Stimulated activated CD4-positive, alpha-beta T cell treated with anti-CD3 and anti-CD28 coated beads, Interleukin-1b, Interleukin-23, amount 100 ng/mL, for 48 hours (primary cell): ENCODE data around the gene RBPJ.
"Not testable (repeated sequence)": the region's sequence is repeated elsewhere in the genome, so short reads cannot be mapped to it uniquely, and the experiment has no call there.

ENCODE experiments used
- DNase-seq: peaks from one replicate; pipeline ENCODE4 v3.0.0-alpha.2; 2020

RBPJ gene

GRCh38 chr4:26377328-26378311, 56.8 kb downstream of the RBPJ start:
- no peak for DNase-seq

- DNase-seq = no peak
Observed at GRCh38 chr4:26379837-26380236, 59.0 kb downstream of the RBPJ start.

DNA sequence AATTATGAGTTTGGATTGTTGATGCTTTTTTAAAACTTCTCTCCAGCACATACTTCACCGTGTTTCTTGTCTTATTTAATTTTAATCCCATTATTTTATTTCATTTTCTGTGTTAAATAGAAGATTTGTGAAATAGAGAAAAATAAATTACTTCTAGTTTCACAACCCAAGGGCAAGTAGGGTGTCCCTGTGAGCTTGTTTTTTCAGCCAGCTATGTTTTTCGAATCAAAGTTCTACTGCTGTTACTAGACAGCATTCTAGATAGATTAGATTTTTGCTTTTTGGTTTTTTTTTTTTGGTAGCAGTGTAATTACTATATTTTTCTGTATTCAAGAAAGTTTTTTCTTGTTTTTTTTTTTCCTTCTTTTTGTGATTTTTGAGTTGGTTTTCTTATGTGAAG, 59.9 kb downstream of the RBPJ start:
- no peak for DNase-seq

GRCh38 chr4:26384380-26385057, 63.7 kb downstream of the RBPJ start:
- DNase-seq = no peak

DNA sequence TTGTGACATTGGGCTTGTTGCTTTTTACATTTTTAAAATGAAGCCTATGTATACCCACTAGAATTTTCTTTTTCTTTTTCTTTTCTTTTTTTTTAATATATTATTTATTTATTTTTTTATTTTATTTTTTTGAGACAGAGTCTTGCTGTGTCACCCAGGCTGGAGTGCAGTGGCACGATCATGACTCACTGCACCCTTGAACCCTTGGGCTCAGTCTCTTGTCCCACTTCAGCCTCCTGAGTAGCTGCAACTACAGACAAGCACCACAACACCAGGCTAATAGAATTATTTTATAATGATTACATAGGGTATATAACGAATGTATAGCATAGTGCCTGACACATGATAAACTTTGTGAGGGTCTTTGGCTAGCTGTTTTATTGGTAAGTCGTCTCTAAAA, 64.9 kb downstream of the RBPJ start:
- DNase-seq = no peak

DNA sequence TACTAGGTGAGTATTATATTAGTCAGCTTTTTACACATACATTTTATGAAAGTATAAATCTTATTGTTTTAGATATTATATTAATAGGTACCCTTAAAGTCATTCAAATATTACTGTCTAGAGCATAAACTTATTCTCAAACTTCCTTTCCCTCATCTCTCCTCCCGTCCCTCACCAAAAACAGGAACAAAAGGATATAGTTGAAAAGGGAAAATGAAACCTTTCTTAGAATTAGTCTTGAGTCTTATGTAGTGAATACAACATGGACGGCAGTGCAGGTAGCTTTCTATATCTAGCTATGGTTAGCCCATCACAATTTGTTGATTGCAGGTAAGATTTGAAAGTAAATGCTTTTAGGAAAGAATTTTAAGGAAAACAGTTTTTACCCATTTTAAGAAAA, 65.6 kb downstream of the RBPJ start:
- no peak for DNase-seq

GRCh38 chr4:26388671-26389070, 67.9 kb downstream of the RBPJ start:
- DNase-seq = no peak

DNA sequence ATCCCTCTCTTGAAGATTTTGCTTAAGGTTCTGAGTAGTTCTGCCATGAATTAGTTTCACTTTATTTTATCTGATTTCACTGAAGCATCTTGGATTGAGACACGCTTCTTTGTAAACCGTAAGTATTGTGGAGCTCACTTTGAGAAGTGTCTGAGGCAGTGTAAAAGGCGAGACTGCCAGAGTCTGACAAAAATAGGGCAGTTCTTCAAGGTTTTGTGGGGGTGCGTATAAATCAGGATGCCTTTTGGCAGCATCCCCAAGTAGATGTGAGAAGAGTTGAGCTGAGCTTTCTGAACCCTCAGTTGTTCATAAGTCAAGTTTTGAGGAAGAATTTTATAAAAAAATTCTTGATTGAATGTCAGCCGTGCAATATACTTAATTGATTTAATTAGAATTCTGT, 76.3 kb downstream of the RBPJ start:
- no peak for DNase-seq

GRCh38 chr4:26400132-26400531, 79.3 kb downstream of the RBPJ start:
- DNase-seq = no peak

DNA sequence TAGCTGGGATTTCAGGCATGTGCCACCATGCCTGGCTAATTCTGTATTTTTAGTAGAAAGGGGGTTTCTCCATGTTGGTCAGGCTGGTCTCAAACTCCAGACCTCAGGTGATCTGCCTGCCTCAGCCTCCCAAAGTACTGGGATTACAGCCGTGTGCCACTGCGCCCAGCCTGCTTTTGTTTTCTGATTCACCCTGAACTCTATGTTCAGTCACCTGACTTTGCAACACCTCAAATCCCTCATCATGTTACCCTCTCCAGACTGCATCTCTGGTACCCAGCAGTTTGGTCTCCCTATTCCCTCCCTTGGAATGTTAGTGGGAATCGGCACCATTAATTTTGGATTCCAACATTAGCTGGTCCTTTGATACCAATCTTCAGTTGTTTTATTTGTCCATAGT, 81.2 kb downstream of the RBPJ start:
- not testable (repeated sequence) for DNase-seq

DNA sequence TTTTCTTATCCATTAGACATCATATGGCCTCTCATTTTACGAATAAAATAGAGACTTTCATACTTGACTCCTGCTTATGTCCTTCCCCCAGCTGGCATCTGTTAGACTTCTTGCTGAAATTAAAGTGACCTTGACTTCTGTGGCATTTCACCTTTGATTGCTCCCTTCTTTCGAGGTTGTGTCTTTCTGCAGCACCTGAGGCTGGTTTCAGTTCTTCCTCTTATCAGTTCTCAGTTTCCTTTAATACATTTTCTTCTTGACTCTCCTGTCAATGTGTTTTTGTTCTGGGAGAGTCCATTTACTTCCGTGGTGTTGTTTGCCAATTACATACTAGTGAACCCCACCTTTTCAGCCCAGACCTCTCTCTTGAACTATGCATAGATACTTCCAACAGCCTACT, 81.6 kb downstream of the RBPJ start:
- no peak for DNase-seq

DNA sequence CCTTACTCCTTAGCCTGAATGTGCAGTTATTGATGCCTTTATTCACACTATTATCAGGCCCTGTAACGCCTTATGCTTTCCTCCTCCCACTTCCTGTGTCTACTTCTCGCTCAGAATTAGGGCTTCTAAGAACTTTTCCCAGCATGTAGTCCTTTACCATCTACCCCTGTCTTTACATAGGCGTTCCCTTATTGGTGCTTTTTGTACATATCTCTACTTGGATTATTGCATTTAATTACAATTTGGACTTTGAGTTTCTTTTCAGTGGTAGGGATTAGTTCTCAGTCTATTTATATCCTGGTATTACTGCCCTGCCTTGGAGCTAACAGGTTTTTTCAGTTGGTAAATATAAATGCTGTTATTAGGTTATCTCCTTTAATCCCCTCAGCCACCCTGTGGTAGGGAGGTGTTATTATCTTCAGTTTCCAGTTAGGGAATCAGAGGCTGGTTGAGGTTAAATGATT, 84.0 kb downstream of the RBPJ start:
- no peak for DNase-seq

DNA sequence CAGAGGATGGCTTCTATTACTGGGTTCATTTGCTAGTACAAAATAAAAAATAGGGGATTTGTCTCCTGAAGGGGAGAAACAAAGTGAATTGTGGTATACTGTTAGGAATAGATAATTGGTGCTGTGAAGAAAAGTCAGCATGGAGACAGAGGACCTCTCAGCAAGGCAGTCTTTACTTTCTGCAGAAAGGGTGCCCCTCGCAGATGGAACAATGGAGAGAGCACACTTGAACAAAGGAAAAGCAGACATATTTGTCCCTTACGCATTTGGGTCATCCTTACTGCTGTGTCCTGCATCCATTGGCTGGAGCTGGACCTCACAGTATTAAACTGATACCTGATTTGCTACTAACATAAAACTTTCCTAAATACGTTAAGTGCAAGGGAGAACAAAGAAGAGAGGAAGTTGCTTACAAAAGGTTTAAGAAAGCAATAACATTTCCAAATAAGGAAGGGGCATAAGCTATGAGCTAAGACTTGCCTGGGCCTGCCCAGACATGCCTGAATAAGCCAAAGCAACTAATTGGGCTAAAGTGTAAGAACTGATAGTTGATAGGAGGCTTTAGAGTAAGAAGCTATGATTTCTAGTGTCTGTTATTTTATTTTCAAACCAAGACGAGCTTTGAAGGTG, 85.6 kb downstream of the RBPJ start:
- DNase-seq = no peak

- no peak for DNase-seq
Observed at GRCh38 chr4:26407476-26407875, 86.7 kb downstream of the RBPJ start.

DNA sequence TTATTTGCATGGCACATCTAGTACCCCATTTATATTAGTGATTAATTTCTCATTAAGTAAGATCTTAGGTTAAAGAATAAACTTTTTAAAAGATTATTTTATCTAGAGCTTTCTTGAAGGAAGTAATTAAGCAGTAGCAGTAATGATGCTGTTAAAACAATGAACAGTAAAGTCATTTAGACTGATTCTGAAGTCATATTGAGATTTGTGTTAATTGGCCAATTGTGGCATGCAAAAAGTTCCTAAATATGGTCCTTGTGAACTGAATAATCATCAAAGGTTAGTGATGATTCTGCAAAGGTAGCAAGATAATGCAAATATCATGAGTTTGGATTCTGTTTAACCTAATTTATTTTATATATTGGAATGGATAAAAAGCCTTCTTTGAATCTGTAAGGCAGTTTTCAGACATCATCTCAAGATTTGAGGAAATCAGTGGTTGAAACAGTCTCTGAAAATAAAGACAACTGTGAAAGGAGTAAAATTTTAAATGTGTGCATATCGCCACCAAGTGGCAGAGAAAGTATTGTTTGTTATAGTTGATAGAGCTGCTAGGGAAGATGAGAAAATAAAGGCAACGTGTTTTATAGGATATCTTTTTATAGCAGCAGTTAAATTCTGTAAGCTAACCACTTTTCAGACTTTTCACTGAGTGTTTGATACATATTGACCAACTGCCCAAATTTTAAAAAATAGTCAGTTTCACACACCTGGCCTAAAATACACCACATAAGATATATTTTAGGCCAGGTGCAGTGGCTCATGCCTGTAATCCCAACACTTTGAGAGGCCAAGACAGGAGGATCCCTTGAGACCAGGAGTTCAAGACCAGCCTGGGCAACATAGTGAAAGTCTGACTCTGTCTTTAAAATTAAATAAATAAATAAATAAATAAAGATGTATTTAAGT, 89.8 kb downstream of the RBPJ start:
- no peak for DNase-seq

GRCh38 chr4:26412381-26413372, 91.9 kb downstream of the RBPJ start:
- no peak for DNase-seq

- no peak for DNase-seq
Observed at GRCh38 chr4:26413582-26413981, 92.8 kb downstream of the RBPJ start.

GRCh38 chr4:26418107-26418506, 97.3 kb downstream of the RBPJ start:
- DNase-seq = no peak

DNA sequence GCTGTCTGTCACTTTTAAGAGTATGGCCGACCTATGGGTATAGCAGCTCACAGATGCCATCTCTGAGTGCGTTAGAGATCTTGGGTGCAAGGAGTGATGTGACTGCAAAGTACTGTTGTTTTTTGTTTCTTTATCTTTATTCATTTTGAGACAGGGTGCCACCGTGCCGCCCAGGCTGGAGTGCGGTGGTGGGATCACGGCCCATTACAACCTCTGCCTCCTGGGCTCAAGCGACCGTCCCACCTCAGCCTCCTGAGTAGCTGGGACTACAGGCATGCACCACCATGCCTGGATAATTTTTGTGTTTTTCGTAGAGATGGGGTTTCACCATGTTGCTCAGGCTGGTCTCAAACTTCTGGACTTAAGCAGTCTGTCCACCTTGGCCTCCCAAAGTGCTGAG, 98.0 kb downstream of the RBPJ start:
- no peak for DNase-seq

DNA sequence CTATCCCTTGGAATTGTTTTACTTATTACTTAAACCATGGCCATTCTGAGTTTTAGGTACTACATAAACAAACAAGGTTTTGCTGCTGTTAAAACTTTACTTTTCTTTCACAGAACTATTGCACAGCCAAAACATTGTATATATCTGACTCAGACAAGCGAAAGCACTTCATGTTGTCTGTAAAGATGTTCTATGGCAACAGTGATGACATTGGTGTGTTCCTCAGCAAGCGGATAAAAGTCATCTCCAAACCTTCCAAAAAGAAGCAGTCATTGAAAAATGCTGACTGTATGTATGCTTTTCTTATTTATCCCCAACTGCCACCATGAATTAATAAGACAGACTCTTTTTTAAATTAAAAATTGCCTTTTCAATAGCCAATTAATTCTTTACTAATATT, 99.6 kb downstream of the RBPJ start:
- no peak for DNase-seq

DNA sequence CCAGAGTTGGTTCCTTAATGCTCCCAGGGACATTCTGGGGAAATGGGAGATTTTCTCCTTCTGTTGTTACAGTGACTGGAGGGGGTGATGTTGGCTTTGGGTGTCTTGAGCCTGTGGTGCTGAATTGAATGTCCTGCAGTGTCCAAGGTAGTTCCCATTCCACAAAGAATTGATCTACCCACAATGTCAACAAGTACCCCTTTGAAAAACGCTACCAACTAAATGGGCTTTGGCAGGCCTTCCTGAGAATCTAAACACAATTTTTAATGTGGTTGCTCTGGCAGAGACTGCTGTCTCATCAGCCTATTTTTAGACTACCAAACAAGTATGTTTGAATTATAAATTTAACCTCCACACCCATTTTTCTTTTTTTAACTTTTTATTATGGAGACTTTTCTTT, 100.1 kb downstream of the RBPJ start:
- DNase-seq = no peak
